ENCODE results near the gene CYB5R4. TPM values are rescaled to one million over a fixed set of nuclear protein-coding genes. Genes with fewer than 3 reads are reported as not detected.
A peak's percentile ranks its signal among the peaks of the same experiment; 100 is the strongest.

Gene CYB5R4
- total RNA-seq, 2 donors from 2014 or later: 25.4 to 35.4 TPM

DNA sequence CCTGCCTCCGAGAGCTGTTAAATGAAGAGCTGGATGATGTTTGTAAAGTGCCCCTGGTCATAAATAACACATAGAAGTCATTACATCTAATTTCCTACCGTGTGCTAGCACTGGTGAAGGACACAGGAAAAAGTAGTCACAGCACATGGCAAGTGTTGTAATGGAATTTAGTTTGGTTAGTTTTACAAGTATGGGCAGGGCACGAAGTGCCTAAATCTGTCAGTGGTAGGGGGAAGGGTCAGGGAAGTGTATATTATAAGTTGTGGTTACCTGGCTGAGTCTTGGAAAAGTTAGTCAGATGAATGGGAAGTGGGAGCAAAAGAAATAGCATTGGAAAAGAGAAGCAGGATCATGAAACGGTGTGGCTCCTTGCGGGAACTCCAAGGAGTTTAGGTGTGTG lies 4.7 kb upstream of the CYB5R4 start:
- H3K9me3 ChIP-seq: no peaks in the 10 kb centered on the region
- no peak overlapping the region for H3K9ac ChIP-seq (ENCODE audit: low read depth in 2 of 2, low read length in 2 of 2)
- intact Hi-C loops (cut with DNase I): no loop called here
- TF ChIP-seq, protein P1, sequence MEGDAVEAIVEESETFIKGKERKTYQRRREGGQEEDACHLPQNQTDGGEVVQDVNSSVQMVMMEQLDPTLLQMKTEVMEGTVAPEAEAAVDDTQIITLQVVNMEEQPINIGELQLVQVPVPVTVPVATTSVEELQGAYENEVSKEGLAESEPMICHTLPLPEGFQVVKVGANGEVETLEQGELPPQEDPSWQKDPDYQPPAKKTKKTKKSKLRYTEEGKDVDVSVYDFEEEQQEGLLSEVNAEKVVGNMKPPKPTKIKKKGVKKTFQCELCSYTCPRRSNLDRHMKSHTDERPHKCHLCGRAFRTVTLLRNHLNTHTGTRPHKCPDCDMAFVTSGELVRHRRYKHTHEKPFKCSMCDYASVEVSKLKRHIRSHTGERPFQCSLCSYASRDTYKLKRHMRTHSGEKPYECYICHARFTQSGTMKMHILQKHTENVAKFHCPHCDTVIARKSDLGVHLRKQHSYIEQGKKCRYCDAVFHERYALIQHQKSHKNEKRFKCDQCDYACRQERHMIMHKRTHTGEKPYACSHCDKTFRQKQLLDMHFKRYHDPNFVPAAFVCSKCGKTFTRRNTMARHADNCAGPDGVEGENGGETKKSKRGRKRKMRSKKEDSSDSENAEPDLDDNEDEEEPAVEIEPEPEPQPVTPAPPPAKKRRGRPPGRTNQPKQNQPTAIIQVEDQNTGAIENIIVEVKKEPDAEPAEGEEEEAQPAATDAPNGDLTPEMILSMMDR (IDR thresholded peaks at IDR 0.05): no peak
- no peak overlapping the region for H3K27ac ChIP-seq
- peaks cover 11% of the 10 kb centered on the region for H3K4me1 ChIP-seq
- H3K27me3 ChIP-seq: peaks cover 29% of the 10 kb centered on the region
- H3K36me3 ChIP-seq: no peaks in the 10 kb centered on the region
- no peak for DNase-seq
- H3K4me3 ChIP-seq: no peak overlapping the region

DNA sequence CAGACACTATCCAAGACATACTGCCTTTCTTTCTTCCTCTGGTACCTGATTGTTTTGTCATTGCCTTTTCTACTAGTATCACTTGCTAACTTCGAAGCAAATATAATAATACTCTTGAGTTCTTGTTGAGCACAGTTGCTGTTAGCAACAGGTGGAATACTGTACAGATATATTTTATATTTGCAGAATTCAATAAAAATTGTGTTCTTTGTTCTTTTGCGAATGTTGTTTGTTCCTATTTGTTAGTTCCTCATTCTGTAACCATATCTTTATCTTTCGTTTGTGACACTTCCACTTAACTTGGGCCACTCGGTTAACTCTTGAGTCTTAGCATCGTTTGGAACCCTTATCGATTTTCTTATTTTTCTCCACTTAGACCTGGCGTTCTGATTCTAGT lies 868 bp downstream of the CYB5R4 start:
- Histone ChIP-seq H3K9ac (ENCODE audit: low read depth in 2 of 2, low read length in 2 of 2) (peak overlapping the region; percentile 68 to 92), H3K4me3 (peak overlapping the region; percentile 80), H3K4me1 (peaks cover 4% of the 10 kb centered on the region), H3K36me3 (no peaks in the 10 kb centered on the region), H3K27me3 (peaks cover under 1% of the 10 kb centered on the region), H3K27ac (peak overlapping the region; percentile 80), H3K9me3 (no peaks in the 10 kb centered on the region)
- TF ChIP-seq, protein P1 (IDR thresholded peaks at IDR 0.05): no peak
- intact Hi-C loops (cut with DNase I): no loop called here
- no peak for DNase-seq

DNA sequence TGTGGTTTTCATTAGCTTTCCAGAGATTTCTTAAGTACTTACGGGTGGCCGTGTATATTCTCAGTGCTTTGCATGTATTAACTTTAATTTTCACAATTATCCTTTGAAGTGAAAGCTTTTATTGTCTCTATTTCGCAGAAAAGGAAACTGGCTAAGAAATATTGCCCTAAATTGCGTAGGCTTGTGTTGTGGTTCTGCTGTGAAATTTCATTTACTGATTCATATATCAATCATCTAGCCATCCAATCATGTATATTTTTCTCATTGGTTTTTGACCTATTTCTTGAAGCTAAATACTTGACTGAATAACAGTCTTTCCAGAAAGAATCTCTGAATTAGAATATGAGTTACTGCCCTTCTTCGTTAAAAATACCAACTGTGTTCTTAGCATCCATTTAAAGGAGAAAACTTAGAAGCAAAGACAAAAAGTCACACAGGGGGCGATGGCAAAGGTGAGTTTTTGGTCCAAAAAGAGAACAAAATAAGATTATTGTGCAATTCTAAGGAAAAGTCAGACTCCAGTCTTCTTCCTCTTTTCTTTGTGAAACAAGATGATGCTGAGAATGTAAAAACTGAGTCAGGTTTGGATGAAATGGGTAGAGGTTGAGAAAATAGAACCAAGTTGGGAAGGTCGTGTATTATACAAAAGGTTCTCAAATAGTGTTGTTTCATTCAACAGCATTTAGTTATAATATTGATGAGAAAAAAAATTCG lies 1.4 kb downstream of the CYB5R4 start:
- Histone ChIP-seq H3K36me3 (no peaks in the 10 kb centered on the region), H3K27ac (no peak overlapping the region), H3K4me3 (no peak overlapping the region), H3K4me1 (peaks cover 4% of the 10 kb centered on the region), H3K9ac (ENCODE audit: low read depth in 2 of 2, low read length in 2 of 2) (peak overlapping the region in 1 of 2 donors; percentile 68), H3K27me3 (no peaks in the 10 kb centered on the region), H3K9me3 (no peaks in the 10 kb centered on the region)
- TF ChIP-seq, protein P1 (IDR thresholded peaks at IDR 0.05): no peak
- DNase-seq: no peak
- intact Hi-C loops (cut with DNase I): no loop called here

DNA sequence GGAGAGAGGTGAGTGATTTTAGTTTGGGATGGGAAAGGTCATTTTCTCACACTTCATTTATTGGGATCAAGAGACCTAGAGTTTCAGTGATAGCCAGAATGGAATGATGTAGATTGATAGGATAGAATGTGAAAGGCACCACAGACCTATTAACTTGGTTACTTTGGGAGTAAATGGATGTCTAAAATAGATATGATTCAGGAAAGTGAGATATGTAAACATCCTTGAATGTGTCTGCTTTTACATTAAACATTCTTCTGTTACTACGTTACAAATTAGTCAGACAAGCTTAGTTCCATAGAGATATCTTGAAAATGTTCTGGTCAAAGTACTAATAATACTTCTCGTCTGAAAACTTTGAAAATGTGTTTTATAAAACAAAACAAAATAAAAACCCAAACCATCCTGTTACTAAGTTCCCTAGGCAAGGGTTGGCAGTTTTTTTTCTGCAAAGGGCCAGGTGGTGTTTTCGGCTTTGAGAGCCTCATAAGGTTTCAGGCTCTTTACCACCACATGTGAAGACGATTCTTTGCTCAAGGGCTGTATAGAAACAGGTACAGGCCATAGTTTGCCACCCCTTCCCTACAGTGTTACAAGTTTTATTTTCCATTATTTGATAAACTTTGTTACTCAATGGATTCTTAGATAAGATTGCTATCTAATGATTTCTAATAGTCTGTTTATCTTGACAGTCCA lies 3.4 kb downstream of the CYB5R4 start:
- intact Hi-C loops (cut with DNase I): no loop called here
- Histone ChIP-seq H3K27ac (no peak overlapping the region), H3K36me3 (no peaks in the 10 kb centered on the region), H3K4me1 (peaks cover 4% of the 10 kb centered on the region), H3K4me3 (no peak overlapping the region), H3K9ac (ENCODE audit: low read depth in 2 of 2, low read length in 2 of 2) (no peak overlapping the region), H3K9me3 (no peaks in the 10 kb centered on the region), H3K27me3 (no peaks in the 10 kb centered on the region)
- no peak for DNase-seq
- TF ChIP-seq, protein P1 (IDR thresholded peaks at IDR 0.05): no peak

DNA sequence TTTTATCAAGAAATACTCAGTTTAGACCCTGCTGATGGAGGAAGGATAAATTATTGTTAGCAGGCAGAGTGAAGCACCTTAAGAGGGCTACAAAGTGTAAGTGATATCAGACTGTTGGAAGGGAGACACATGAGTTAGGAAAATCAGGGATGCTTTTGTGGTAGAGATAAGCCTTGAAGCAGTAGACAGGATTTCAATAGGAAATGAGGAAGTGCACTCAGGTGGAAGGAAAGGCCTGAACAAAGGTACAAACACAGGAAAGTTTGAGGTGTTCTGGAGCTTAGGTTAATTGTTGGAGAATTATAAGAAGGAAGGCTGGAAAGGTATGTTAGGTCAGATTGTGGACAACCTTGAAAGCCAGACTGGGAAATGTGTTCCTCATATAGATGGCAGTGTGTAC lies 7.6 kb downstream of the CYB5R4 start:
- TF ChIP-seq, protein P1 (IDR thresholded peaks at IDR 0.05): no peak
- H3K9ac ChIP-seq (ENCODE audit: low read depth in 2 of 2, low read length in 2 of 2): no peak overlapping the region
- no peaks in the 10 kb centered on the region for H3K27me3 ChIP-seq
- no peak for DNase-seq
- H3K27ac ChIP-seq: no peak overlapping the region
- H3K36me3 ChIP-seq: no peaks in the 10 kb centered on the region
- no peaks in the 10 kb centered on the region for H3K4me1 ChIP-seq
- no peaks in the 10 kb centered on the region for H3K9me3 ChIP-seq
- no peak overlapping the region for H3K4me3 ChIP-seq
- intact Hi-C loops (cut with DNase I): no loop called here
